GM19240 (cell line): ENCODE results near the gene DPH7.
"Not testable (repeated sequence)": the region's sequence is repeated elsewhere in the genome, so short reads cannot be mapped to it uniquely, and the experiment has no call there.

Experiments
- DNase-seq: peaks from one replicate; pipeline ENCODE4 v3.0.0; 2011; ENCODE audit warnings: low spot score; ENCODE audit not compliant: insufficient read length

Gene DPH7

GRCh38 chr9:137519553-137519952 lies 59.2 kb downstream of the DPH7 start:
- DNase-seq, result no peak

DNA sequence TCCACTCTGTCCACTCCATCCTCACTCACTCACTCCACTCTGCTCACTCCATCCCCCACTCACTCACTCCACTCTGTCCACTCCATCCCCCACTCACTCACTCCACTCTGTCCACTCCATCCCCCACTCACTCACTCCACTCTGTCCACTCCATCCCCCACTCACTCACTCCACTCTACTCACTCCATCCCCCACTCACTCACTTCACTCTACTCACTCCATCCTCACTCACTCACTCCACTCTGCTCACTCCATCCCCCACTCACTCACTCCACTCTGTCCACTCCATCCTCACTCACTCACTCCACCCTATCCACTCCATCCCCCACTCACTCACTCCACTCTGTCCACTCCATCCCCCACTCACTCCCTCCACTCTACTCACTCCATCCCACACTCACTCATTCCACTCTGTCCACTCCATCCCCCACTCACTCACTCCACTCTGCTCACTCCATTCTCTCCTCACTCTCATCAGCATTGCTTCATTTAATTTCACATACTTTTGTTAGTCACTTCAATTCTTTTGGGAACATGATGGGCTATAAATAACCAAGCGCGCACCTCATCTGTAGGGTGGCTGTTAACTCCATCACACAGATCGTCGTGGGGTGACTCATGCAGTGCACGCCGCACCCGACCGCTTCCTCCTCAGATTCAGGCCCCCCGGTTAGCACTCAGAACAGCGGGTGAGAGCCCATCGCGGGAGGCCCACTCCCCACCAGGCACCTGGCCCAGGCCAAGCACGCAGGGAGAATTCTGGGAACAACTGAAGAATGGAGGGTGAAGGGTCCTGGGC lies 59.9 kb downstream of the DPH7 start:
- DNase-seq, result not testable (repeated sequence)

DNA sequence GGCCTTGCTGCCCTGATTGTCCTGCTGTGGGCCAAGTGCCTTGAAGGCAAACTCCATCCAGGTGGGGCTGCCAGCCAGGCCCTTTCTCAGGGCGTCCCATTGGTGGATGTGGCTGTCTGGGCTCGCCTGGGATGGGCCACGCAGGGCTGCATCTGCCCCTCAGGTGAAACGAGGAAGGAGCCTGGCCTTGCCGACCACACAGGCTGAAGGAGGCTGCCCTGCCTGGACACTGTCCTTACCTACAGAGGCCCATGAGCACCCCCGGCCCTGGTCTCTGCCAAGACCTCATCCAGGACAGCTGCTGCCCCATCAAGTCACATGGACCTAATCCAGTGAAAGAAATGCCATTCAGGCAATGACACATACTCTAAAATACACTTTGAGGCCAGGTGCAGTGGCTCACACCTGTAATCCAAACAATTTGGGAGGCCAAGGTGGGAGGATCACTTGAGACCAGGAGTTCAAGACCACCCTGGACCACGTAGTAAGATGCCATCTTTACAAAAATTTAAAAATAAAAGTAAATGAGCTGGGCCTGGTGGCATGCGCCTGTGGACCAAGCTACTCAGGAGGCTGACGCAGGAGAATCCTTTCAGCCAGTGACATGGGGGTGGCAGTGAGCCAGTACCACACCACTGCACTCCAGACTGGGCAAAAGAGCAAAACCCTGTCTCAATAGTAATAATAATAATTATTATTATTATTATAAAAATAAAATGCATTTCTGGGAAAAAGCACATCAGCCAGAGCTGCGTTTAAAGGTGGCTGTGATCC lies 62.4 kb downstream of the DPH7 start:
- DNase-seq, result no peak

DNA sequence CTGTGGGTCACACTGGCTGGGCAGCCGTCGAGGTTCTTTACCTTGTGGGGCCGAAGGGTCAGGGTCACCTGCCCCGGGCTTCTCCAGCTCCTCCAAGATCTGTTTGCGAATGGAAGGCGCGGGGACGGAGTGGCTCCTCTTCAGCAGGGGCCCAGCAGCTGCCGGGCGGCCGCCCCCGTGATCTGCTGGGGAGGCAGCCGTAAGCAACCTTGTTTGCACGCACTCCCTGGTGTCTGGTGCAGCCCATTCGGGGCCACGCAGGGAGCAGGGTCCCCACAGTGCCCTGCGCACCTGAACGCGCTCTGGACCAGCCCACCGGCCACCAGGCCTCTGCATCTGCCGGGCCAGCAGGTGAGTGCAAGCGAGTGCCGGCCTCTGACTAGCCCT lies 63.4 kb downstream of the DPH7 start:
- DNase-seq, result no peak

GRCh38 chr9:137514691-137515337 lies 63.9 kb downstream of the DPH7 start:
- DNase-seq, result no peak

GRCh38 chr9:137513801-137514570 lies 64.7 kb downstream of the DPH7 start:
- not testable (repeated sequence) for DNase-seq

DNA sequence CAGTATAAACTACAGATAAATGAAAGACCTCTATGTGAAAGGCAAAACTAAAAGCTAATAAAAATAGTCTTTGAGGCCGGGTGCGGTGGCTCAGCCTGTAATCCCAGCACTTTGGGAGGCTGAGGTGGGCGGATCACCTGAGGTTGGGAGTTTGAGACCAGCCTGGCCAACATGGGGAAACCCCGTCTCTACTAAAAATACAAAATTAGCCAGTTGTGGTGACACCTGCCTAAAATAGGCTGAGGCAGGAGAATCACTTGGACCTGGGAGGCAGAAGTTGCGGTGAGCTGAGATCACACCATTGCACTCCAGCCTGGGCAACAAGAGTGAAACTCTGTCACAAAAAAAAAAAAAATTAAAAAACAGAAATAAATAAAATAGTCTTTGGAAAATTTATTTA lies 65.6 kb downstream of the DPH7 start:
- not testable (repeated sequence) for DNase-seq

GRCh38 chr9:137511758-137512463 lies 66.8 kb downstream of the DPH7 start:
- DNase-seq, result no peak

DNA sequence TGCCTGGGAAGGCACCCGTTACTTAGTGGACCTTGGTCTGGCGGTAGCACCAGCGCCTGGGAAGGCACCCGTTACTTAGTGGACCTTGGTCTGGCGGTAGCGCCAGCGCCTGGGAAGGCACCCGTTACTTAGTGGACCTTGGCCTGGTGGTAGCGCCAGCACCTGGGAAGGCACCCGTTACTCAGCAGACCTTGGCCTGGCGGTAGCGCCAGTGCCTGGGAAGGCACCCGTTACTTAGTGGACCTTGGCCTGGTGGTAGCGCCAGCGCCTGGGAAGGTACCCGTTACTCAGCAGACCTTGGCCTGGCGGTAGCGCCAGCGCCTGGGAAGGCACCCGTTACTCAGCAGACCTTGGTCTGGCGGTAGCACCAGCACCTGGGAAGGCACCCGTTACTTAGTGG lies 67.6 kb downstream of the DPH7 start:
- not testable (repeated sequence) for DNase-seq

GRCh38 chr9:137509198-137509597 lies 69.5 kb downstream of the DPH7 start:
- DNase-seq, result no peak

GRCh38 chr9:137506702-137507171 lies 72.0 kb downstream of the DPH7 start:
- DNase-seq, result no peak

DNA sequence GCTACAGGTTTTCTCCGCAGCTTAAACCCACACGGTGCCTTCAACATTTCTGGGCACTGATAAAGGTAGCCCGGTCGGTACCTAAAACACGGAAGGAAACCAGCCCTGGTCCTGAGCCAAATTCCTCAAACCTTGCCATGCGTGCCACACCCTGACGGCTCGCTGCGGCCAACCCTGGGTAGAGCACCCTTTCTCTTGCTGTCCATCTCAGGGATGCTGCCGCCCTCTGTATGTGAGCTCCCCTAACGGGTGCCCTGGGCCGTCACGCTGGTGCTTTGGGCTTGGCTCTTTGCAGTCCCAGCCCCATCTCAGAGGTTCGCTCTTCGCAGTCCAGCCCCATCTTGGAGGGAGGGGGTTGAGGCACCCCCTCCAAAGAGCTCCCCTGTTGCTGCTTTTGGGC lies 72.5 kb downstream of the DPH7 start:
- DNase-seq, result no peak

- no peak for DNase-seq
Observed at GRCh38 chr9:137505421-137506140, 73.1 kb downstream of the DPH7 start.
